Body of pancreas (tissue), 4 donors: ENCODE results near the gene GNB2. TPM values are rescaled to one million over a fixed set of nuclear protein-coding genes. Genes with fewer than 3 reads are reported as not detected.
A peak's percentile ranks its signal among the peaks of the same experiment; 100 is the strongest.

ENCODE experiments used
- ATAC-seq: fragments of 150-250 bp; one replicate; pipeline ENCODE4 v1.9.1; 2016
- DNase-seq, 4 donors: peaks; one replicate each; pipeline ENCODE4 v3.0.0-alpha.2; 2019
- H3K27ac ChIP-seq, 4 donors: fragments of 200-600 bp; sonication (generic); 1 replicate in 3 of 4; 2 replicates in 1 of 4; pipeline versions ENCODE4 v1.5.1 to v1.6.1; 2016 to 2019; ENCODE audit warnings: mild to moderate bottlenecking in 1 of 4, mixed read lengths in 1 of 4, moderate library complexity in 1 of 4
- H3K27me3 ChIP-seq, 2 donors: fragments of 200-600 bp; sonication (generic); one replicate each; pipeline ENCODE4 v1.6.0; 2016; ENCODE audit warnings: mild to moderate bottlenecking in 1 of 2
- H3K36me3 ChIP-seq, 2 donors: fragments of 200-600 bp; sonication (generic); replicated peaks in 1 of 2; 2 replicates each; pipeline ENCODE4 v1.5.1; 2016; ENCODE audit warnings: low read depth in 2 of 2; ENCODE audit not compliant: insufficient read depth in 1 of 2
- H3K4me1 ChIP-seq: fragments of 200-600 bp; sonication (generic); one replicate; pipeline ENCODE4 v1.6.0; 2016
- H3K4me3 ChIP-seq, 2 donors: fragments of 200-600 bp; sonication (generic); 1 replicate in 1 of 2; 2 replicates in 1 of 2; pipeline ENCODE4 v1.5.1; 2016 to 2019
- H3K9me3 ChIP-seq, 3 donors: fragments of 200-600 bp; sonication (generic); 1 replicate in 2 of 3; 2 replicates in 1 of 3; pipeline ENCODE4 v1.5.1; 2016
- POLR2A ChIP-seq, 3 donors: fragments of 450-650 bp; IDR thresholded peaks; one replicate each; pipeline ENCODE4 v1.6.1; 2016; ENCODE audit warnings: antibody characterized with exemption in 3 of 3, mild to moderate bottlenecking in 2 of 3
- WGBS, 2 donors: methylation state at CpG; one replicate each; pipeline ENCODE4 v1.1.5; 2017; 5-methylcytosine and 5-hydroxymethylcytosine counted together
- intact Hi-C: fragments of 100-400 bp; cut with DNase I; formaldehyde crosslinking; loops from one replicate; pipeline ENCODE4 v1.15.1; 2023
- total RNA-seq, 2 donors: library from RNA; depleted of rRNA; stranded (reverse); fragments of >200 nt; gene quantifications; one replicate each; pipeline ENCODE4 v1.1.0, GENCODE V29; 2016
- TF ChIP-seq, protein P1 (sequence below), 7 experiments: fragments of 450-650 bp in 4 of 7; fragments of 200-600 bp in 3 of 7; sonication (generic) in 3 of 7; IDR thresholded peaks; one replicate each; pipeline ENCODE4 v1.5.1; 2016 to 2019; ENCODE audit warnings: antibody characterized with exemption in 7 of 7

GNB2 gene
- total RNA-seq, 2 donors from 2014 or later: 106 to 123 TPM

- peak; percentile 64 for ATAC-seq
- no peak overlapping the region for H3K4me3 ChIP-seq
- intact Hi-C loops: no loop called here
- peak; percentile 77 to 81 (median 78) for DNase-seq
- H3K4me1 ChIP-seq: peaks cover 56% of the 10 kb centered on the region
- no peak for TF ChIP-seq POLR2A (IDR thresholded peaks at IDR 0.05)
- TF ChIP-seq, protein P1, sequence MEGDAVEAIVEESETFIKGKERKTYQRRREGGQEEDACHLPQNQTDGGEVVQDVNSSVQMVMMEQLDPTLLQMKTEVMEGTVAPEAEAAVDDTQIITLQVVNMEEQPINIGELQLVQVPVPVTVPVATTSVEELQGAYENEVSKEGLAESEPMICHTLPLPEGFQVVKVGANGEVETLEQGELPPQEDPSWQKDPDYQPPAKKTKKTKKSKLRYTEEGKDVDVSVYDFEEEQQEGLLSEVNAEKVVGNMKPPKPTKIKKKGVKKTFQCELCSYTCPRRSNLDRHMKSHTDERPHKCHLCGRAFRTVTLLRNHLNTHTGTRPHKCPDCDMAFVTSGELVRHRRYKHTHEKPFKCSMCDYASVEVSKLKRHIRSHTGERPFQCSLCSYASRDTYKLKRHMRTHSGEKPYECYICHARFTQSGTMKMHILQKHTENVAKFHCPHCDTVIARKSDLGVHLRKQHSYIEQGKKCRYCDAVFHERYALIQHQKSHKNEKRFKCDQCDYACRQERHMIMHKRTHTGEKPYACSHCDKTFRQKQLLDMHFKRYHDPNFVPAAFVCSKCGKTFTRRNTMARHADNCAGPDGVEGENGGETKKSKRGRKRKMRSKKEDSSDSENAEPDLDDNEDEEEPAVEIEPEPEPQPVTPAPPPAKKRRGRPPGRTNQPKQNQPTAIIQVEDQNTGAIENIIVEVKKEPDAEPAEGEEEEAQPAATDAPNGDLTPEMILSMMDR (IDR thresholded peaks at IDR 0.05): peak; percentile 82 to 94 (median 87)
- peaks cover 0 to 12% of the 10 kb centered on the region in 2 donors for H3K36me3 ChIP-seq
- no peaks in the 10 kb centered on the region for H3K9me3 ChIP-seq
- 28 to 29% methylated on average over 27 to 28 of the region's 28 CpGs for WGBS, 2 donors
- H3K27me3 ChIP-seq: no peaks in the 10 kb centered on the region
- peak overlapping the region in 1 of 4 donors; percentile 30 for H3K27ac ChIP-seq
Observed at GRCh38 chr7:100691676-100692577, 18.4 kb downstream of the GNB2 start.

DNA sequence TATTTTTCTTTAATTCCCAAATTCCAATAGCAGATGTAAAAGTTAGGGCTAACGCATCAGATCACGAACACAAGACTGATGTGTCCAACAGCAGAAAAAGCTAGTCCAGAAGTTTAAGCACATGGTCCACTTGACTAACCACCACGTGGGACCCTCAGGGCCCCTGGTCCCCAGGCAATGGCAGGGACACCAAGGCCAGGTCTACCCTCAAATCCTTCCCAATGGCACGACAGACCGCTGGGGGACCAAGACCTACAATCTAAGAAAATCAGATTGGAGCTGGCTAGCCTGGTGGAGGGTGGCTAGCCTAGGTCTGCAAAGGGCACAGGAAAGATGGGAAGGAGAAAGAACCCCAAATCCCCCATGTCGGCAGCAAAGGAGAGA lies 19.0 kb downstream of the GNB2 start:
- Histone ChIP-seq H3K27me3 (no peaks in the 10 kb centered on the region), H3K36me3 (peaks cover 0 to 7% of the 10 kb centered on the region in 2 donors), H3K9me3 (no peaks in the 10 kb centered on the region), H3K4me1 (peaks cover 56% of the 10 kb centered on the region), H3K27ac (peak overlapping the region in 3 of 4 donors; percentile 70 to 85 (median 73)), H3K4me3 (no peak overlapping the region)
- WGBS, 2 donors: 51 to 63% methylated on average over 6 of the region's 6 CpGs
- TF ChIP-seq, protein P1 (IDR thresholded peaks at IDR 0.05): no peak
- no peak for TF ChIP-seq POLR2A (IDR thresholded peaks at IDR 0.05)
- DNase-seq: no peak
- intact Hi-C loops: no loop called here
- ATAC-seq: no peak

GRCh38 chr7:100693312-100694097 lies 20.0 kb downstream of the GNB2 start:
- DNase-seq (peak in 2 of 4 donors; percentile 18 to 19), ATAC-seq (peak; percentile 53)
- peak overlapping the region; percentile 60 to 86 for H3K4me3 ChIP-seq
- H3K9me3 ChIP-seq: no peaks in the 10 kb centered on the region
- TF ChIP-seq, protein P1 (IDR thresholded peaks at IDR 0.05): no peak
- TF ChIP-seq POLR2A (IDR thresholded peaks at IDR 0.05): no peak
- intact Hi-C loops: no loop called here
- H3K27ac ChIP-seq: peak overlapping the region; percentile 54 to 85 (median 72)
- no peaks in the 10 kb centered on the region for H3K27me3 ChIP-seq
- WGBS, 2 donors: 1% methylated on average over 8 to 56 of the region's 81 CpGs
- H3K36me3 ChIP-seq: no peaks in the 10 kb centered on the region
- peaks cover 49% of the 10 kb centered on the region for H3K4me1 ChIP-seq

- Histone ChIP-seq H3K27ac (peak within 1 kb of the TSS; percentile 54 to 85 (median 72)), H3K4me1 (peaks cover 41% of the 10 kb centered on the region)
- intact Hi-C loops: no loop called here
Observed at GRCh38 chr7:100694098-100694745, 20.7 kb downstream of the GNB2 start, which contains the start of gene GIGYF1. Gene GIGYF1 (minus strand): TSS chr7:100694250. CDS start chr7:100688238, 6,012 bp downstream.

More at GRCh38 chr7:100694098-100694745, 20.7 kb downstream of the GNB2 start, which contains the start of gene GIGYF1:
- H3K9me3 ChIP-seq: no peaks in the 10 kb centered on the region
- H3K36me3 ChIP-seq: no peaks in the 10 kb centered on the region
- DNase-seq: peak; percentile 72 to 83 (median 74)
- ATAC-seq: peak; percentile 75
- no peaks in the 10 kb centered on the region for H3K27me3 ChIP-seq
- TF ChIP-seq, protein P1 (IDR thresholded peaks at IDR 0.05): no peak
- peak in 2 of 3 donors; percentile 19 to 25 for TF ChIP-seq POLR2A (IDR thresholded peaks at IDR 0.05)
- H3K4me3 ChIP-seq: peak within 1 kb of the TSS; percentile 60 to 86
- 0 to 1% methylated on average over 3 to 15 of the region's 102 CpGs for WGBS, 2 donors
